Astrocyte of the cerebellum (primary cell): Measurements from ENCODE around the gene CHD5.

Source experiments
- DNase-seq: peaks from one replicate; pipeline ENCODE4 v3.0.0-alpha.2; 2011; ENCODE audit warnings: low read depth
- H3K4me3 ChIP-seq: 2 replicates; pipeline ENCODE4 v1.5.1; 2011; ENCODE audit warnings: mild to moderate bottlenecking, low read depth, low read length, moderate library complexity
- in situ Hi-C: cut with HindIII; loops from 2 replicates; pipeline ENCODE4 v1.10.0; 2017; ENCODE audit warnings: low sequenced_read_pairs
- TF ChIP-seq, protein P1 (sequence below): IDR thresholded peaks from 2 replicates; pipeline ENCODE4 v1.5.1; 2012; ENCODE audit warnings: low read length, low read depth, moderate library complexity, mild to moderate bottlenecking; ENCODE audit errors: missing control alignments

CHD5 gene

DNA sequence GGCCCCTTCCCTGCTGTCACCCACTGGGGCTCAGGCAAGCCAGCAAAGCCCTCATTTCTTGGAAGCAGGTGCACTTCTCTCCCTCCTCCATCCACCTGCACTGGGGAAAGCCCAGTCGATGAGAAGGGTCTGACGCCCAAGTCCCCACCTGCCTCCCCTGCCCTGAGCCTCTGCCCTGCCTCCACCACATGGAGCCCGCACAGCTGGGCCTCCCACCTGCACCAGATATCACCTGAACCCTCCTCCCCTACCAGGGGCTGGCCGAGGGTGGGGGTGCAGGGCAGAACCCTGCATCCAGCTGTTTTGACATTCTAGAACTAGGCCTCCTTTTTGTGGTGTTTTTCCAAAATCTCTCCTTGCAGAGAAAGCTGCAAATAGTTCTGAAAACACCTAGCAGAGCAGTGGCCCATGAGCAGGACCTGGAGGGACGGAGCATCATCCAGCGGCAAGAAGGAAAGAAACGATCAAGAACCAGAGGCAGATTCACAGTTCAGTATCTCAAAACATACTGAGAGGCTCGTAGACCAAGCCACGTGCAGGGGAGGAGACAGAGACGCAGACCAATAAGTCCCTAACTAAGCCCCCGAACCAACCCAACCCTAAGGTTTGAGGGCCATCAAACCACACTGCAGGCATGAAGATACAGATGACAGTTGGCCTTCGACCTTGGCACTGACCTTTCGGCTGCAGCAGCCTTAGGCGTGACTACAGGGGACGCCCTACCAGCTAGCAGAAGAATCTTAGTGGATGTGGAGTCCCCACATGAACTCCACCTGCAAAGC, 16.7 kb downstream of the CHD5 start:
- in situ Hi-C loops, result no loop called here
- H3K4me3 ChIP-seq, result no peak overlapping the region
- DNase-seq, result no peak
- TF ChIP-seq, protein P1, sequence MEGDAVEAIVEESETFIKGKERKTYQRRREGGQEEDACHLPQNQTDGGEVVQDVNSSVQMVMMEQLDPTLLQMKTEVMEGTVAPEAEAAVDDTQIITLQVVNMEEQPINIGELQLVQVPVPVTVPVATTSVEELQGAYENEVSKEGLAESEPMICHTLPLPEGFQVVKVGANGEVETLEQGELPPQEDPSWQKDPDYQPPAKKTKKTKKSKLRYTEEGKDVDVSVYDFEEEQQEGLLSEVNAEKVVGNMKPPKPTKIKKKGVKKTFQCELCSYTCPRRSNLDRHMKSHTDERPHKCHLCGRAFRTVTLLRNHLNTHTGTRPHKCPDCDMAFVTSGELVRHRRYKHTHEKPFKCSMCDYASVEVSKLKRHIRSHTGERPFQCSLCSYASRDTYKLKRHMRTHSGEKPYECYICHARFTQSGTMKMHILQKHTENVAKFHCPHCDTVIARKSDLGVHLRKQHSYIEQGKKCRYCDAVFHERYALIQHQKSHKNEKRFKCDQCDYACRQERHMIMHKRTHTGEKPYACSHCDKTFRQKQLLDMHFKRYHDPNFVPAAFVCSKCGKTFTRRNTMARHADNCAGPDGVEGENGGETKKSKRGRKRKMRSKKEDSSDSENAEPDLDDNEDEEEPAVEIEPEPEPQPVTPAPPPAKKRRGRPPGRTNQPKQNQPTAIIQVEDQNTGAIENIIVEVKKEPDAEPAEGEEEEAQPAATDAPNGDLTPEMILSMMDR, result no peak

DNA sequence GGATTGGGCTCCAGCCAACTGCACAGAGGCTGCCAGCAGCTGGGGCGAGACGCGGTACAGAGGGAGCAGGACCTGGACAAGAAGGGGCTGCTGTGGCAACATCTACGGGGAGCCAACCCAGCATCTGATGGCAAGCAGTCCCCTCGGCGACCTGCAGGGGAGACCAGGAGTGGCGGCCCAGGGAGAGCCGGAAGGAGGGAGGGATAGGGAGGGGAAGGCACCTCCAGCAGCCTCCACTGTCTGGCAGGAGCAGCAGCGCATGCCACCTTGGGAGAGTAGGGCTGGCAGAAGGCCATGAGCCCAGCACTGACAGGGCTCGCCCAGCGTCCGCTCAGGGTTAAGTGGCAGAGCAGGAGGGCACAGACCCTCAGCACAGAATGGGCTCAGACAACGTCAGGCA, 17.3 kb downstream of the CHD5 start:
- TF ChIP-seq, protein P1, result peak; percentile 14
- H3K4me3 ChIP-seq, result no peak overlapping the region
- in situ Hi-C loops, result no loop called here
- DNase-seq, result no peak

DNA sequence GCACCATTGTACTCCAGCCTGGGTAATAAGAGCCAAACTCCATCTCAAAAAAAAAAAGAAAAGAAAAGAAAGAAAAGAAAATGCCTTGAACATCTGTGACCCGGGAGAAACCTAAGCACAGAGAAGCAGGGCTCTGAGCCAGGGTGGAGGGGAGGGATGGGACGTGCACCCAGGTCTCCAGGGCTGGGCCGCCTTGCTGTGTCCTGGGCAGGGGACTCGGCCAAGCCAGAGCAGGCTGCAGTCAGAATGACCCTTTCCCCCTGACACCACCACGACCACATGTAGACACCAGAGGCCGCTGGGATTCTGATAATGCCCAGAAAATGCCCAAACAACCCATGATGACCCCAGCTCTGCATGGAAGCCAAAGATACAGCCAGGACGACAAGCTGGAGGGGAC, 17.8 kb downstream of the CHD5 start:
- H3K4me3 ChIP-seq, result no peak overlapping the region
- DNase-seq, result no peak
- TF ChIP-seq, protein P1, result no peak
- in situ Hi-C loops, result no loop called here

DNA sequence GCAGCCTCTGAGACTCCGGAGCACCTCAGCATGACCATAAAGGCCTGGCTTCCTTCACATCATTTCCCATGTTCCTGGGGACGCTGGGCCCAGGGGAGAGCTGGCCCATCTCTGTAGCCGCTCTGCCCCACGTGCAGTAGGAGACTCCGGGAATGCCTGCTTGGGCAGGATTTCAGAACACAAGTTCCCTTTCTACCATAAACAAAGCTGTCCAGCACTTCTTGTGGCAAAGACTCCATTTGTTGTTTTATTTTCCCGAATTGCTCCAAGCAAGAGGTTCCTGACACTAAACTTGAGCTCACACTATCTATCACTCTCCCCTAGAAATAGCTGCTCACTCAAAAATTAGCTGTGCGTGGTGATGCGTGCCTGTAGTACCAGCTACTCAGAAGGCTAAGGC, 21.9 kb downstream of the CHD5 start:
- no peak overlapping the region for H3K4me3 ChIP-seq
- in situ Hi-C loops, result no loop called here
- TF ChIP-seq, protein P1, result no peak
- no peak for DNase-seq

DNA sequence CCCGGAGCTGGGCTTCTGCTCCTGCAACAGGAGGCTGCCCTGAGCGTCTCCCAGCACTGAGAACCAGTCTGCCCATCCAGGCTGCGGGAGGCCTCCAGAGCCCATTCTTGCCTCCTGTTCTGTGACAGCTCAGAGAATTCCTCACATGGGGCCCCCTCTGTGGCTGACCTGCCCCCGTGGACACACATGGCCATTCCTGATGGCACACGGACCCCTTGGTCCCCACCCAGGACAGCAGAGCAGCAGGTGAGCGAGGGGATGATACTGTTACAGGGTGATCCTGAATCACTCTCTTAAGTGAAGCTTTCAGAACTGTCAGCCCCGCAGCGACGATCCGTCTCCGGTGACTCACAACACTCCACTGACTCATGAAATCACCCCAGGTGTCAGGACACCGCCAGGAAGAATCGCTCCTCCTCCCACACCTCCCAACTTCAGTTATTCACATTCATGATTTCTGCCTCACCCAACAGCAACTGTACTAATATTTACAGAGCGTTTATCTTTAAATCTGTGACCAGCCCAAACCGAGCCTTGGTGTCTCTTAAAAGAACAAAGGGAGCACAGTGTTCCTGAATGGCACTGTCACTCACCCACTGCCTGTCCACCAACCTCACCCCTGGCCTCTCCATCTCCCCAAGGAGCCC, 22.5 kb downstream of the CHD5 start:
- TF ChIP-seq, protein P1, result no peak
- in situ Hi-C loops, result no loop called here
- peak; percentile 19 for DNase-seq
- H3K4me3 ChIP-seq, result no peak overlapping the region

DNA sequence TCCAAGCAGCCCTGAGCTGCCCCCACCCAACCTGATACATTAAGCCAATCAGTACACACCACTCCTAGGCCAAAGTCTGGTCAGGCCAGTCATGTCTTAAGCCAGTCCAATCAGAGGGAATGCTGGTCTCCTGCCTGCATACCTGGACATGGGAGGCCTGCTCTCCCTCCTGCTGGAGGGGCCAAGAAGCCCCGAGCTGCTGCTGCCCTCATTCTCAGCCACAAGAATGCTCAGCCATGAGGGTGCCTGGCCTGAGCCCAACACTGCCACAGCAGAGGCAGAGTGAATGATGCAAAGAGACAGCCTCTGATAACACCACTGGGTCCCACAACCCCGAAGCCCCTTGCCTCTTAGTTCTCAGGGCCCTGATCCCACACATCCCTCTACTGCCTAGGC, 23.0 kb downstream of the CHD5 start:
- in situ Hi-C loops, result no loop called here
- TF ChIP-seq, protein P1, result no peak
- peak; percentile 11 for DNase-seq
- H3K4me3 ChIP-seq, result no peak overlapping the region
